Ascending aorta (tissue), 2 donors: ENCODE measurements around the gene TRANK1. TPM values are rescaled to one million over a fixed set of nuclear protein-coding genes. Genes with fewer than 3 reads are reported as not detected.
A peak's percentile ranks its signal among the peaks of the same experiment; 100 is the strongest.

Experiments
- DNase-seq, 2 donors: peaks; one replicate each; pipeline ENCODE4 v3.0.0-alpha.2; 2019; ENCODE audit warnings: low spot score in 2 of 2
- H3K27ac ChIP-seq, 2 donors: fragments of 200-600 bp; sonication (generic); one replicate each; pipeline ENCODE4 v1.5.1; 2016 to 2017; ENCODE audit warnings: mild to moderate bottlenecking in 1 of 2
- H3K27me3 ChIP-seq: fragments of 200-600 bp; sonication (generic); one replicate; pipeline ENCODE4 v1.5.1; 2017
- H3K36me3 ChIP-seq, 2 donors: fragments of 200-600 bp; sonication (generic); one replicate each; pipeline ENCODE4 v1.5.1; 2016
- H3K4me1 ChIP-seq, 2 donors: fragments of 200-600 bp; sonication (generic); one replicate each; pipeline ENCODE4 v1.5.1; 2016 to 2017; ENCODE audit warnings: mild to moderate bottlenecking in 1 of 2
- H3K4me3 ChIP-seq, 2 donors: fragments of 200-600 bp; sonication (generic); one replicate each; pipeline ENCODE4 v1.5.1; 2016 to 2017; ENCODE audit warnings: mild to moderate bottlenecking in 1 of 2
- H3K9me3 ChIP-seq, 2 donors: fragments of 200-600 bp; sonication (generic); one replicate each; pipeline ENCODE4 v1.5.1; 2016
- CTCF ChIP-seq, 3 experiments: fragments of 200-600 bp in 2 of 3; fragments of 450-650 bp in 1 of 3; sonication (generic) in 2 of 3; IDR thresholded peaks; one replicate each; pipeline ENCODE4 v1.5.1; 2016 to 2019; ENCODE audit warnings: antibody characterized with exemption in 3 of 3, mild to moderate bottlenecking in 1 of 3, moderate library complexity in 1 of 3
- intact Hi-C: fragments of 100-400 bp; cut with DNase I; formaldehyde crosslinking; loops from one replicate; pipeline ENCODE4 v1.15.1; 2023
- total RNA-seq: library from RNA; depleted of rRNA; stranded (reverse); fragments of >200 nt; gene quantifications from one replicate; pipeline ENCODE4 v1.1.0, GENCODE V29; 2016

TRANK1 gene
- total RNA-seq, 1 donor from 2014 or later: 14.8 TPM

- TF ChIP-seq CTCF (IDR thresholded peaks at IDR 0.05): no peak
- peak overlapping the region; percentile 70 to 81 for H3K4me3 ChIP-seq
- peaks cover 17 to 42% of the 10 kb centered on the region in 2 donors for H3K4me1 ChIP-seq
- no peaks in the 10 kb centered on the region for H3K9me3 ChIP-seq
- no peaks in the 10 kb centered on the region for H3K27me3 ChIP-seq
- H3K36me3 ChIP-seq: peaks cover 17 to 18% of the 10 kb centered on the region in 2 donors
- DNase-seq: no peak
- H3K27ac ChIP-seq: peak overlapping the region; percentile 99
- intact Hi-C loops: loop anchor here (5.0 to 10.0 kb wide), 2 partner anchors 61 to 1144 kb away; partner anchors contain the start of genes ACAA1 and MYD88
Observed at GRCh38 chr3:36991147-36991546, 46.3 kb upstream of the TRANK1 start.

- Histone ChIP-seq H3K27me3 (no peaks in the 10 kb centered on the region), H3K4me3 (peak overlapping the region; percentile 70 to 81), H3K4me1 (peaks cover 17 to 38% of the 10 kb centered on the region in 2 donors), H3K36me3 (peaks cover 28 to 29% of the 10 kb centered on the region in 2 donors), H3K9me3 (no peaks in the 10 kb centered on the region), H3K27ac (no peak overlapping the region)
- no peak for DNase-seq
- intact Hi-C loops: no loop called here
- no peak for TF ChIP-seq CTCF (IDR thresholded peaks at IDR 0.05)
Observed at GRCh38 chr3:36989568-36989967, 44.7 kb upstream of the TRANK1 start.

GRCh38 chr3:36989005-36989404 lies 44.2 kb upstream of the TRANK1 start:
- peaks cover 33 to 35% of the 10 kb centered on the region in 2 donors for H3K36me3 ChIP-seq
- no peak for TF ChIP-seq CTCF (IDR thresholded peaks at IDR 0.05)
- peak overlapping the region; percentile 70 to 81 for H3K4me3 ChIP-seq
- DNase-seq: no peak
- H3K27me3 ChIP-seq: no peaks in the 10 kb centered on the region
- no peak overlapping the region for H3K27ac ChIP-seq
- peaks cover 13 to 34% of the 10 kb centered on the region in 2 donors for H3K4me1 ChIP-seq
- intact Hi-C loops: no loop called here
- H3K9me3 ChIP-seq: no peaks in the 10 kb centered on the region

GRCh38 chr3:36988356-36988755 lies 43.5 kb upstream of the TRANK1 start:
- no peak for TF ChIP-seq CTCF (IDR thresholded peaks at IDR 0.05)
- no peaks in the 10 kb centered on the region for H3K27me3 ChIP-seq
- H3K4me3 ChIP-seq: peak overlapping the region in 1 of 2 donors; percentile 70
- no peak overlapping the region for H3K27ac ChIP-seq
- intact Hi-C loops: no loop called here
- no peaks in the 10 kb centered on the region for H3K9me3 ChIP-seq
- peaks cover 13 to 34% of the 10 kb centered on the region in 2 donors for H3K4me1 ChIP-seq
- DNase-seq: no peak
- peaks cover 40 to 42% of the 10 kb centered on the region in 2 donors for H3K36me3 ChIP-seq

- intact Hi-C loops: no loop called here
- H3K36me3 ChIP-seq: peaks cover 40 to 43% of the 10 kb centered on the region in 2 donors
- TF ChIP-seq CTCF (IDR thresholded peaks at IDR 0.05): no peak
- no peak for DNase-seq
- H3K27ac ChIP-seq: no peak overlapping the region
- no peaks in the 10 kb centered on the region for H3K27me3 ChIP-seq
- H3K4me1 ChIP-seq: no peaks in the 10 kb centered on the region
- no peaks in the 10 kb centered on the region for H3K9me3 ChIP-seq
- H3K4me3 ChIP-seq: no peak overlapping the region
Observed at GRCh38 chr3:36981006-36981405, 36.2 kb upstream of the TRANK1 start.

GRCh38 chr3:36973139-36973538 lies 28.3 kb upstream of the TRANK1 start:
- no peak for DNase-seq
- intact Hi-C loops: no loop called here
- Histone ChIP-seq H3K27me3 (no peaks in the 10 kb centered on the region), H3K9me3 (no peaks in the 10 kb centered on the region), H3K4me3 (no peak overlapping the region), H3K4me1 (no peaks in the 10 kb centered on the region), H3K27ac (no peak overlapping the region), H3K36me3 (no peaks in the 10 kb centered on the region)
- no peak for TF ChIP-seq CTCF (IDR thresholded peaks at IDR 0.05)
